ENCODE measurements around the gene TMEM100. TPM values are rescaled to one million over a fixed set of nuclear protein-coding genes. Genes with fewer than 3 reads are reported as not detected.

TMEM100 gene
- total and polyA plus RNA-seq, 2 donors from 2014 or later = 0.67 to 7.2 TPM

GRCh38 chr17:55705847-55706246 is 16.8 kb downstream of the TMEM100 start:
- Histone ChIP-seq H3K36me3 (ENCODE audit: control insufficient read depth in 2 of 3, insufficient read depth in 3 of 3, low read length in 3 of 3) (no peaks in the 10 kb centered on the region), H3K27me3 (ENCODE audit: control insufficient read depth, insufficient read depth, low read length) (no peaks in the 10 kb centered on the region), H3K9ac (ENCODE audit: low read length in 3 of 3) (no peak overlapping the region), H3K27ac (ENCODE audit: low read depth in 2 of 2, low read length in 2 of 2) (no peak overlapping the region), H3K4me3 (ENCODE audit: low read length in 3 of 3) (no peak overlapping the region), H3K4me1 (ENCODE audit: control insufficient read depth in 2 of 3, insufficient read depth in 2 of 3, low read depth in 1 of 3, low read length in 3 of 3) (no peaks in the 10 kb centered on the region), H3K9me3 (ENCODE audit: control insufficient read depth in 2 of 3, insufficient read depth in 1 of 3, low read length in 3 of 3) (peaks cover 0 to 4% (median 0%) of the 10 kb centered on the region in 3 donors)
- intact Hi-C loops (cut with DNase I) = no loop called here
- DNase-seq (no peak), FAIRE-seq (no peak)
- no peak for TF ChIP-seq CTCF (IDR thresholded peaks at IDR 0.05; ENCODE audit: borderline replicate concordance, extremely low read depth, insufficient read depth)

- H3K36me3 ChIP-seq (ENCODE audit: control insufficient read depth in 2 of 3, insufficient read depth in 3 of 3, low read length in 3 of 3) = no peaks in the 10 kb centered on the region
- DNase-seq (no peak), FAIRE-seq (no peak)
- no peaks in the 10 kb centered on the region for H3K27me3 ChIP-seq (ENCODE audit: control insufficient read depth, insufficient read depth, low read length)
- H3K4me3 ChIP-seq (ENCODE audit: low read length in 3 of 3) = no peak overlapping the region
- H3K27ac ChIP-seq (ENCODE audit: low read depth in 2 of 2, low read length in 2 of 2) = no peak overlapping the region
- no peaks in the 10 kb centered on the region for H3K4me1 ChIP-seq (ENCODE audit: control insufficient read depth in 2 of 3, insufficient read depth in 2 of 3, low read depth in 1 of 3, low read length in 3 of 3)
- peaks cover 0 to 4% (median 0%) of the 10 kb centered on the region in 3 donors for H3K9me3 ChIP-seq (ENCODE audit: control insufficient read depth in 2 of 3, insufficient read depth in 1 of 3, low read length in 3 of 3)
- no peak overlapping the region for H3K9ac ChIP-seq (ENCODE audit: low read length in 3 of 3)
- intact Hi-C loops (cut with DNase I) = no loop called here
- TF ChIP-seq CTCF (IDR thresholded peaks at IDR 0.05; ENCODE audit: borderline replicate concordance, extremely low read depth, insufficient read depth) = no peak
Measured at GRCh38 chr17:55704401-55704800, 18.3 kb downstream of the TMEM100 start.

- H3K9ac ChIP-seq (ENCODE audit: low read length in 3 of 3) = no peak overlapping the region
- no peaks in the 10 kb centered on the region for H3K36me3 ChIP-seq (ENCODE audit: control insufficient read depth in 2 of 3, insufficient read depth in 3 of 3, low read length in 3 of 3)
- DNase-seq = peak in 3 of 5 donors; percentile 29 to 53 (median 48)
- H3K4me1 ChIP-seq (ENCODE audit: control insufficient read depth in 2 of 3, insufficient read depth in 2 of 3, low read depth in 1 of 3, low read length in 3 of 3) = no peaks in the 10 kb centered on the region
- no peaks in the 10 kb centered on the region for H3K27me3 ChIP-seq (ENCODE audit: control insufficient read depth, insufficient read depth, low read length)
- no peak overlapping the region for H3K4me3 ChIP-seq (ENCODE audit: low read length in 3 of 3)
- peaks cover 0 to 4% (median 0%) of the 10 kb centered on the region in 3 donors for H3K9me3 ChIP-seq (ENCODE audit: control insufficient read depth in 2 of 3, insufficient read depth in 1 of 3, low read length in 3 of 3)
- no peak overlapping the region for H3K27ac ChIP-seq (ENCODE audit: low read depth in 2 of 2, low read length in 2 of 2)
- FAIRE-seq = no peak
- no peak for TF ChIP-seq CTCF (IDR thresholded peaks at IDR 0.05; ENCODE audit: borderline replicate concordance, extremely low read depth, insufficient read depth)
- intact Hi-C loops (cut with DNase I) = no loop called here
Measured at GRCh38 chr17:55702150-55702549, 20.5 kb downstream of the TMEM100 start.

All from kidney (tissue), 14 donors.